Measurements from ENCODE around the gene GRIN2A.

GRCh38 chr16:9957433-9957832 is 224.8 kb downstream of the GRIN2A start:
- TF ChIP-seq, protein P1, sequence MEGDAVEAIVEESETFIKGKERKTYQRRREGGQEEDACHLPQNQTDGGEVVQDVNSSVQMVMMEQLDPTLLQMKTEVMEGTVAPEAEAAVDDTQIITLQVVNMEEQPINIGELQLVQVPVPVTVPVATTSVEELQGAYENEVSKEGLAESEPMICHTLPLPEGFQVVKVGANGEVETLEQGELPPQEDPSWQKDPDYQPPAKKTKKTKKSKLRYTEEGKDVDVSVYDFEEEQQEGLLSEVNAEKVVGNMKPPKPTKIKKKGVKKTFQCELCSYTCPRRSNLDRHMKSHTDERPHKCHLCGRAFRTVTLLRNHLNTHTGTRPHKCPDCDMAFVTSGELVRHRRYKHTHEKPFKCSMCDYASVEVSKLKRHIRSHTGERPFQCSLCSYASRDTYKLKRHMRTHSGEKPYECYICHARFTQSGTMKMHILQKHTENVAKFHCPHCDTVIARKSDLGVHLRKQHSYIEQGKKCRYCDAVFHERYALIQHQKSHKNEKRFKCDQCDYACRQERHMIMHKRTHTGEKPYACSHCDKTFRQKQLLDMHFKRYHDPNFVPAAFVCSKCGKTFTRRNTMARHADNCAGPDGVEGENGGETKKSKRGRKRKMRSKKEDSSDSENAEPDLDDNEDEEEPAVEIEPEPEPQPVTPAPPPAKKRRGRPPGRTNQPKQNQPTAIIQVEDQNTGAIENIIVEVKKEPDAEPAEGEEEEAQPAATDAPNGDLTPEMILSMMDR (conservative IDR thresholded peaks at IDR 0.05; ENCODE audit: low read length) = no peak
- TF ChIP-seq EZH2phosphoT487 (IDR thresholded peaks at IDR 0.05; ENCODE audit: borderline replicate concordance, low read depth, low read length) = no peak

Data from OCI-LY7 (cell line).